Hepatic stellate cell (primary cell): Measurements from ENCODE around the gene PRSS21.

Source experiments
- DNase-seq: peaks from one replicate; pipeline ENCODE4 v3.0.0; 2011; ENCODE audit warnings: low spot score

PRSS21 gene

GRCh38 chr16:2845116-2845515, 28.1 kb downstream of the PRSS21 start:
- no peak for DNase-seq

GRCh38 chr16:2846511-2847310, 29.7 kb downstream of the PRSS21 start:
- no peak for DNase-seq

GRCh38 chr16:2848933-2849725, 32.1 kb downstream of the PRSS21 start:
- no peak for DNase-seq

- no peak for DNase-seq
These were observed 35.1 kb downstream of the PRSS21 start for GRCh38 chr16:2852003-2852730.

- DNase-seq = no peak
These were observed 35.9 kb downstream of the PRSS21 start for GRCh38 chr16:2852731-2853507.

GRCh38 chr16:2853531-2854073, 36.6 kb downstream of the PRSS21 start:
- DNase-seq = no peak

GRCh38 chr16:2854700-2855309, 37.8 kb downstream of the PRSS21 start:
- DNase-seq = no peak

- DNase-seq = no peak
These were observed 38.5 kb downstream of the PRSS21 start for GRCh38 chr16:2855536-2855935.

GRCh38 chr16:2856061-2856670, 39.1 kb downstream of the PRSS21 start:
- DNase-seq = no peak

- DNase-seq = no peak
These were observed 39.8 kb downstream of the PRSS21 start for GRCh38 chr16:2856686-2857450.

GRCh38 chr16:2857451-2858244, 40.6 kb downstream of the PRSS21 start, which contains the start of gene PRSS22:
PRSS22 (minus strand) TSS chr16:2858170; CDS start chr16:2858104, 66 bp downstream.
- DNase-seq = no peak

- no peak for DNase-seq
These were observed 41.4 kb downstream of the PRSS21 start for GRCh38 chr16:2858245-2859025.

GRCh38 chr16:2859686-2860265, 42.7 kb downstream of the PRSS21 start:
- DNase-seq = no peak

GRCh38 chr16:2860826-2861567, 44.0 kb downstream of the PRSS21 start:
- no peak for DNase-seq

- no peak for DNase-seq
These were observed 48.6 kb downstream of the PRSS21 start for GRCh38 chr16:2865651-2866050.

- no peak for DNase-seq
These were observed 49.4 kb downstream of the PRSS21 start for GRCh38 chr16:2866431-2866830.

GRCh38 chr16:2867661-2867986, 50.6 kb downstream of the PRSS21 start:
- DNase-seq = no peak
